Activated T-cell treated with anti-CD3 and anti-CD28 coated beads for 24 hours (primary cell): ENCODE results near the gene CRTC1.

Experiments
- DNase-seq: peaks from one replicate; pipeline ENCODE4 v3.0.0-alpha.2; 2020; ENCODE audit warnings: low read depth

Gene CRTC1, protein sequence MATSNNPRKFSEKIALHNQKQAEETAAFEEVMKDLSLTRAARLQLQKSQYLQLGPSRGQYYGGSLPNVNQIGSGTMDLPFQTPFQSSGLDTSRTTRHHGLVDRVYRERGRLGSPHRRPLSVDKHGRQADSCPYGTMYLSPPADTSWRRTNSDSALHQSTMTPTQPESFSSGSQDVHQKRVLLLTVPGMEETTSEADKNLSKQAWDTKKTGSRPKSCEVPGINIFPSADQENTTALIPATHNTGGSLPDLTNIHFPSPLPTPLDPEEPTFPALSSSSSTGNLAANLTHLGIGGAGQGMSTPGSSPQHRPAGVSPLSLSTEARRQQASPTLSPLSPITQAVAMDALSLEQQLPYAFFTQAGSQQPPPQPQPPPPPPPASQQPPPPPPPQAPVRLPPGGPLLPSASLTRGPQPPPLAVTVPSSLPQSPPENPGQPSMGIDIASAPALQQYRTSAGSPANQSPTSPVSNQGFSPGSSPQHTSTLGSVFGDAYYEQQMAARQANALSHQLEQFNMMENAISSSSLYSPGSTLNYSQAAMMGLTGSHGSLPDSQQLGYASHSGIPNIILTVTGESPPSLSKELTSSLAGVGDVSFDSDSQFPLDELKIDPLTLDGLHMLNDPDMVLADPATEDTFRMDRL

DNA sequence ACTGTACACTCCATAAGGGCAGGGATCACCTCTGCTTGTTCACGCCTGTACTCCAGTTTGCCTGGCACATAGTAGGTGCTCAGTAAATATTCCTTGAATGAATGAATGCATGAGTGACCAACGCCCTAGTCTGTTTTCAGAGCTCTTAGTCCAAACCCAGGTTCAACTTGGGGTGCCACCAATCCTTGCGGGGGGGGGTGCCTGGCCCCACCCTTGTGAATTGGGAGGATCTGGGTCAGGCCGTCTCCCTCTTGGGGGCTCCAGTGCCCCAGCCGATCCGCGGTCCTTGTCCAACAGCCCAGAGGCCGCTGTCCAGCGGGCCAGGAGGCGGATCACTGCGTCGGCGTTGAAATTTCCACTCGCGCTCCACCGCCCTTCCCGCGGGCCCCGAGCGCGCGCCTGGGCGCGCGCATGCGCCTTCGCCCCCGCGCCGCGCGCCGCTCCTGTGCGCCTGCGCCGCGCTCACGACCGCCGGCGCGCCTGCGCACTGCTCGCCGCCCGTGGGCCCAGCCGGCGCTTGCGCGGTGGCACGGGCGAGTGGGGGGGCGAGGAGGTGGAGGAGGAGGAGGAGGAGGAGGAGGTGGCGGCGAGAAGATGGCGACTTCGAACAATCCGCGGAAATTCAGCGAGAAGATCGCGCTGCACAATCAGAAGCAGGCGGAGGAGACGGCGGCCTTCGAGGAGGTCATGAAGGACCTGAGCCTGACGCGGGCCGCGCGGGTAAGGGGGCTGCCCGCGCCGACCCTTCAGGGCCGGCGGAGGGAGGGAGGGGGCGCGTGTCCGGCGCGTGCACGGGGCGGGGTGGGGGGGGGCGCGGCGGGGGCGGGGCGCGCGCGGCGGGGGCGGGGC lies at the start of gene CRTC1:
CRTC1 (plus strand) TSS at position 572 of the 849 bp plus-strand sequence; CDS start at position 595, 23 bp downstream.
- peak; percentile 90 for DNase-seq

DNA sequence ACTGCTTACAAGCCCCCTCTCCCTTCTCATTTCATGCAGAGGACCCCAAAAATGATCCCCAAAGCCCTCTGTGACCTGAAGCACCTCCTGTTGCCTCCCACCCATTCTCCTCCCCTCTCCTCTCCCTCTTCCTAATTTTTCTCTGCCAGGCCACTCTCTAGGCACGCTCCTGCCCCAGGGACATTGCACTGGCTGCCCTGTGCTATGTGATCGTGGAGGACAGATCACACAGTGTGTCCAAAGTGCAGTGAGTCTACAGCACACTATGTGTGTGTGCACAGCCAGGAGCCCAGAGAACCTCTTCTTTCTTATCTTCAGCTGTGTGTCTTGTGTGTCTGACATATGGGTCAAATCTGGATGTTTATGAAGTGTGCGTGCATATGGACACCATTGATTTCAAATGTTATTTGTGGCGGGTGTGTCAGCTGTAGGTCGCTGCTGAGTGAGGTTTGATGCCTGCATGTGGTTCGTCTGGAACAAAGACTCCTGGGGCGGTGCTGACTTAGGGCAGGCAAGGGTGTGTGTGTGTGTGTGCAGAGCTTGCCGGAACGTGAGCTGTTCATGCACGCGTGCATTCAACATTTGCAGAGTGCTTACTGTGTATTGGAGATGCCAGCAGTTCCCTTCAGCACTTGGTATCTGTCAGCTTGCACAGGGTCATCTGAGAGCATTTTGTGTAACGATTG lies 48.7 kb upstream of the CRTC1 start:
- DNase-seq = no peak

DNA sequence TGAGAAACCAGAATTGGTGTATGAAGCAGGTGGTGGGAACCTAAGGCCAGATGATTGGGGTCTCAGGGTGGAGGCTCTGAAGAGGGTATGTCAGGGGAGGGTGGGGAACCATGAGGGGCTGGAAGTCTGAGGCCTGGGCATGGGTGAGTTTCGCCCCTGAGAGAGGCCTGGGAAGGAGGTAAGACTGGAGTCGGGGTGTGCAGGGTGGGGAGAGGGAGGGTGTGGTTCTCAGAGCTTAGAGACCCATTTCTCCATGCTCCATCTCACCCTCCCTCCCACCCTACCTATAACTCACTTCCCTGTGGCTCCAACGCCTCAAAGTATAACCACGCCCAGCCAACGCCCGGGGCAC lies 47.7 kb upstream of the CRTC1 start:
- no peak for DNase-seq

DNA sequence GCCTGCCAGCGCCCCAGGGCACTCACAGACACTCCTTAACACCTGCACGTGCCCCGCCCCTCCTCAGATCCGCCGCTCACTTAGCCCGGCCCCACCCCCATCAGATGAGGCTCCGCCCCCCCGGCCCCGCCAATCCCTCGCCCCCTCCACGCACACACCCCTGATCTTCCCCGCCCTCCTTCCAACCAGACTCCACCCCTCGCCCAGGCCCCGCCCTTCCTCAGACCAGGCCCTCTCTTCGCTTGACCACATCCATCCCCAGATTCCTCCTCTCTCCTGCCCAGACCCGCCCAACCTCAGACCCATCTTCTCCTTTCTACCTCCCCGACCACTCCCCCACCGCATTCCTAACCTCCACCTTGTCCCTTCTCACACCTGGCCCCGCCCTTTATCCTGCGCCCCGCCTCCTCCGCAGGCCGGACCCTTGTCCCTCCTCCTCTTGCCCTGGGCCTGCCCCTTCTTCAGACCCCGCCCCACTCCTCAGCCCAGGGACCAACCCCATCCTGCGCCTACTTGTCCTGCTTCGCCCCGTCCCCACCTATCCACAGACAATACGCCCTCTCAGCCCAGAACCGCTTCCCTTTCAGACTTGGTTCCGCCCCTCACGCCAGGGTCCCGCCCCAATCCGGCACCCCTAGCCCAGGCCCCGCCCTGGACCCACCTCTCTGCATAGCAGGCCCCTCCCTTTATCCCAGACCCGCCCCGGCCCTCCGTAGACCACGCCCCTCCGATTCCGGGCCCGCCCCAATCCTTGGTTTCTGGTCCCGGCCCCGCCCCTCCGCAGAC lies 47.1 kb upstream of the CRTC1 start:
- peak; percentile 99 for DNase-seq

DNA sequence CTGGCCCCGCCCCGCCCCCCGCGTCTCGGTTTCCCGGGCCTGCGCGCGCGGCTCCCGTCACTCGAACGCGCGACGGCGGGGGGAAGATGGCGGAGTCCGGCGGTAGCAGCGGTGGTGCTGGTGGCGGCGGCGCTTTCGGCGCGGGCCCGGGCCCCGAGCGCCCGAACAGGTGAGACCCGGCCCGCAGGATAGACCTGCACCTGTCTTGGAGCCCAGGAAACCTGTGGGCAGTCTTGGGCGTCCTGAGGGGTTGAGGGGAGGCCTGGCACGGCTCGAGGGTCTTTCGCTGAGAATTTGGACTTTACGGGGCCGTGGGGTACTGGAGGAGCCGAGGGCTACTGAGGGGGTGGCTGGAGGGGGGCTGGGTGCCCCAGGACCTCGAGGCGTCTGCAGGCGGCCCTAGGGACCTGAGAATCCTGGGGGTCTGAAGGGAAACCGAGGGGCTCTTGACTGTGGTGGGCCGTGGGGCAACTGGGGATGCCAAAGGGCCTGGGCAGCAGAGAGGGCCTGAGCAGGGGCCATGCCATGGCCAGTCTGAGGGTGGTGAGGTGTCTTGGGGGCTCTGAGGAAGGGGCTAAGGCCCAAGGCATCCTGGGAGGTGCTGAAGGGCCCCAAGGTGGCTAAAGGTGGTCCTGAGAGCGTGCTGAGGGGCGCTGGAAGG lies 46.4 kb upstream of the CRTC1 start, which contains the start of gene KLHL26:
KLHL26 (plus strand) TSS at position 60 of the 661 bp plus-strand sequence; CDS start at position 87, 27 bp downstream.
- no peak for DNase-seq

DNA sequence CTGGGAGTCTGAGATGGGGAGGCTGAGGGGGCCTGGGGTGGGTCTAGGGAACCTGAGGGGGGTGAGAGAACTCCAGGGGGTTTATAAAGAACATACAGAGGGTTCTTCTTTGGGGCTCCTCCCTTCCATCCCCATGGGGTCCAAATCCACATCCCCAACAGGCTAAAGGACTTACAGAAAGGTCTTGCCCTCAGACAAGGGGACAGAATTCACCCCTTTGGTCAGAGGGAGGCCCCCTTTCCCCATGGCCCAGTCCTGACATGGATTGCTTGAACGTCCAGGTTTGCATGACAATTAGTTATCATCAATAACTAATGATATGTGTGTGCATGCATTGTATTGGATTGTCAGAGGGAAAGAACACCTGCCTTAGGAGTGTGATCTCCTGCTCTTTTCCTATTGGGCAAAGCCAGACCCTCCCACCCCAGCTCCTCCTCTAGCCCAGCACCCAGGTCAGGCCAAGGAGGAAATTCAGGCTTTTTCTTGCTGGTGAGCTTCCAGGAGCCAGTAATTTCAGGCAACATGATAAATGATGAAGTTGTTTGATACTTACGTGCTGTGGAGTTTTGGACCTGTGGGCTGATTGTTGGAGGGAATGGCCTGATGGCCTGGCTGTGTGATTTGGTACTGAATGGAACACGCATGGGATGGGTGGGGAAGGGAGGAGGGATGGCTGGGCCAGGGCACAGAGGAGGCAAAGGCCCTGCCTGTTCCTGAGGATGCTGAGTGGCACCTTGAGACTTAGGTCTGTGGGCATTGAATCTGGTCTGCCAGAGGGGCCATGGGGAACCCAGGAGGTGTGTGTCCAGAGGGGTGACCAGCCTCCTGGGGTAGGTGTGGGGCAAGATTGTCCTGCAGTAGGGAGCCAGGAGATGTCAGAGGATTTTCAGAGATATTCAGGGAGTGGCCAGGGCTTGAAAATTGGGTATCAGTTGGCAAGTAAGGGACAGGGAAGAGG lies 45.5 kb upstream of the CRTC1 start:
- no peak for DNase-seq

DNA sequence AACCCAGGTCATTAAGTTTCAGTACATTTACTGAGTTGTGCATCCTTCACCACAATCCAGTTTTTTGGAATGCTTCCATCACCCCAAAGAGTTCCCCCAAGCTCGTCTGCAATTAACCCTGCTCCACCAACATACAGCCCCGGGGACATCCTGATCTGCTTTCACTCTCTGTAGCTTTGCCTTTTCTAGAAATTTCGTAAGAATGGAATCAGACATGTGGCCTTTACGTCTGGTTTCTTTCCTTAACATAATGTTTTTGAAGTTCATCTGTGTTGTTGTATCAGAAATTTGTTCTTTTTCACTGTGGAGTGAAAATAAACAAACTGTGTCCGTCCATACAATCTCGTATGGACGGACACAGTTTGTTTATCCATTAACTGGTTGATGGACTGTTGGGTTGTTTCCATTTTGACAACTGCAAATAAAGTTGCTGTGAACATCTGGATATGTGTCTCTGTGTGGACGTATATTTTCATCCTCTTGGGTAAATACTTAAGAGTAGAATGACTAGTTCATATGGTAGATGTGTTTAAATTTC lies 43.7 kb upstream of the CRTC1 start:
- no peak for DNase-seq

DNA sequence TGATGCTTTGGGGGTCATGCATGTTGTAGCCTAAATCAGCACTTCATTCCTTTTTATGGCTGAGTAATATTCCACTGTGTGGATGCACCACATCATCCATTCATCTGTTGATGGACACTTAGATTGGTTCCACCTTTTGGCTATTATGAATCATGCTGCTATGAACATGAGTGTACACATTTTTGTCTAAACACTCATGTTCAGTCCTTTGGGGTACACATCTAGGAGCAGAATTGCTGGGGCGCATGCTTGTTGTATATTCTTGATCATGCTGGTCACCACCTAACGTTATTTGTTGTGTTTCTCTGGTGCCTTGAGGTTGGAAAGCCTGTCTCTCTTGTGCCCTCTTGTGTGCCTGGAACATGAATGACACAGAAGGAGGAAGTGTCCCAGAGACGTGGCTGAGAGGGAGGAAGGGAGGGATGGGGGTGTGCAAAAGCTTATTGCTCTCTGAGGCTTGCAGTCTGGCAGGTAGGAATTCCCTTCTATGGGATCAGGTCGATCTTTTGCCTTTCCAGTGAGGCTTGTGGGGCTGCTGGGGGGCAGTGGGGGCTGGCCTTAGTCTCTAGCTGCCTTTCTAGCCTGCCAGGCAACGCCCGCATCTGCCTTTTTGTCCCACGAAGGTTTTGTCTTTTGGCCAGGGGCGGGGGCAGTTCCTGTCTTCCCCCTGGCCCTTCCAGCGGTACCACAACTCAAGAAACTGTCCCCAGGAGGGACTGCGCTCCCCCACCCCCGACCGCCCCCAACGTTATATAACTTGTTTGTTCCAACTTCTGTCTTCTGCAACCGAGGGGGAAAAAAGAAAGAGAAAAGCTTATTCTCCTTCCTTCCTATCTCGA lies 39.1 kb upstream of the CRTC1 start:
- no peak for DNase-seq

DNA sequence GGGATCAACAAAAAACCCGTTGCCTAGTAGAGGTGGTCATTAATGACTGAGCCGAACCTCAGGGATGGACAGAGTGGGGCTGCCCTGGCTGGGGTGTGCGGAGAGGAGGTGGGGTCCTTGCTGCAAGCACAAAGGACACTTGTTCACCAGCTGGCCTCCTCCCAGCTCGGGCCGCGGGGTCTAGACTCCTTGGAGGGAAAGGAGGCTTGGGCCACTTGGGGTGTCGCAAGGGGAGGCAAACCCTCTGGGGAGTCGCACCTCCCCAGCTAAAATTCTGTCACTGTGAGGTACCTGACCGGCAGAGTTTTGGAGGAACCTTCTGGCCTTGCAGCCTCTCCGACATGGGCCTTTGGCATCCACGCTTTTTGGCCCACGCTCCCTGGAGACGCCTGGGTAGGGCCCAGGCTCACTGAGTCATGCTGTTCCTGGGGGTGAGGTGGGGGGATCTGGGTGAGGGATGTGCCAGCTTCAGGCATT lies 38.4 kb upstream of the CRTC1 start:
- DNase-seq = no peak

DNA sequence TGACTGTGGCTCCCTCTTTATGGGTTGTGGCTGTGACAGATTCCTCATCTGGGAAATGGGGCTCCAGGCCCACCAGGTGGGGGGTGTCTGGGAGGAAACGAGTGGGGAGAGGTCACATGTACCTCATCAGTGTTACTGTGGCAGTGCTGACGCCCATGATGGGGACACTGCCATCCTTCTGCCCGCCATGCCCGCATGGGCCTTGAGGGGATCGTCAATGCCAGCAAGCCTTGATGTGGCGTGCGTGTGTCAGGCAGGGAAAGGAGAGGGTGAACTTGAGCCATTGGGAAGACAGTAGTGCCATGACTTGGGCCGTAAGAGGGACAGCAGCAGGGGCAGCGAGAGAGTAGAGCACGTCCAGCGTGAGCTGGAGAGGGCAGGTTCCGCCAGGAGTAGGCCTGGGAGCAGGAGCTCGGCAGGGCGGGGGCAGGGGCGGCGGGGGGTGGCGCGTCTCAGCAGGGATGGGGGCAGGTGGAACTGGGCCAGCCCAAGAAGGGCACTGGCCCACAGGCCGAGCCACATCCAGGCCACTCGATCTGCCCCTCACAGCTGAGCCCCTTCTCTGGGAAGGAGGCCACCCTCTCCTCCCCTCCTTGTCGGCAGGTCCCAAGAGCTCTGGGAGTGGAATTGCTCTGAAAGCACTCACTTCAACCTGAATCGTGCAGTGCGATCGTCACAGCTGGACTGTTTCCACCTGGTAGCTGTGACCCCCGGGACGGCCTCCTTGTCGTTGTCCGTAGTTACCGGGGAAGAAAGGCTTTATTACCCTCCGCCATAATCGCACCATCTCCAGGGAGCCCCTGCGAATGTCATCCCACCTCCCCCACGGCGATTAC lies 36.7 kb upstream of the CRTC1 start:
- DNase-seq = no peak

DNA sequence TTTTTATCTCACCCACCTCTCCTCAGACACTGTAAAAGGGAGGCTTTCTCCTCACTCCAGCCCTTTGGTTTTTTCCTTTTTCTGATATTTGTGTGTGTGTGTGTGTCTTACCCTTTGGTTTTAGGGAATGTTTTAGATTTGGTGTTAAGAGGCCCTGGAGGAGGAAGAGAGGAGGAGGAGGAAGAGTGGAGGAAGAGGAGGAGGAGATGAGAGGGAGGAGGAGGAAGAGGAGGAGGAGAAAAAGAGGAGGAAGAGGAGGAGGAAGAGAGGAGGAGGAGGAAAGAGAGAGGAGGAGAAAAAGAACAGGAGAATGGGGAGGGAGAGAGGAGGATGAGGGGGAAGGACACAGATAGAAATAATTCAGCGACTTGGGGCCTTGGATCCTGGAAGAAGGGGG lies 36.1 kb upstream of the CRTC1 start:
- no peak for DNase-seq

DNA sequence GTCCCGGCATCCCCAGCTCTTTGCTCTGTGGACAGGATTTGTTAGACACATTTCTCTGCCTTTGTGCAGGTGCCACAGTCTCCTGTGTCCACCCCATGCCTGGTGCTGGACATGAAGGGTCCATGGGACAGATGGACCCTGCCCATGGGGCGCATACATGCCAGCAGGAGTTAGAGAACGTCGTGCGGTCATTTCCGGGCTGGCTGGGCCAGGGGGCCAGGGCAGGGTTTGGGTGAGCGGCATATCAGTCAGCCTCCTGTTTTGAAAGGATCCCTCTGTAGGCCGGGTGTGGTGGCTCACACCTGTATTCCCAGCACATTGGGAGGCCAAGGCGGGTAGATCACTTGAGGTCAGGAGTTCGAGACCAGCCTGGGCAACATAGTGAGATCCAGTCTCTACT lies 35.7 kb upstream of the CRTC1 start:
- no peak for DNase-seq

DNA sequence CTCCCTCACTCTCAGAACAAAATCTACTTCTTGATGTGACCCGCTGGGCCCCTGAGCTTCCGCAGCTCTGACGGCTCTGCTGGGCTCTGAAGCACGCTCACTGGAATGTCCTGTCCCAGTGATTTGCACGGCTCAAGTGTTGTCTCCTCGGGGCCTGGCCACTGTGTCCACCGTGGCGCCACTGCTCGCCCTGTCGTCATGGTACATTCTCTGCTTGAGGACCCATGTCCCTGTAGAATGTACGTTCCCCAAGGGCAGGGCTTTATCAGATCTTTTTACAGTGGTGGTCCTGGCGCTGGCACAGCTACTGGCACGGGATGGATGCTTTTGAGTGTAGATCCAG lies 34.5 kb upstream of the CRTC1 start:
- DNase-seq = no peak

DNA sequence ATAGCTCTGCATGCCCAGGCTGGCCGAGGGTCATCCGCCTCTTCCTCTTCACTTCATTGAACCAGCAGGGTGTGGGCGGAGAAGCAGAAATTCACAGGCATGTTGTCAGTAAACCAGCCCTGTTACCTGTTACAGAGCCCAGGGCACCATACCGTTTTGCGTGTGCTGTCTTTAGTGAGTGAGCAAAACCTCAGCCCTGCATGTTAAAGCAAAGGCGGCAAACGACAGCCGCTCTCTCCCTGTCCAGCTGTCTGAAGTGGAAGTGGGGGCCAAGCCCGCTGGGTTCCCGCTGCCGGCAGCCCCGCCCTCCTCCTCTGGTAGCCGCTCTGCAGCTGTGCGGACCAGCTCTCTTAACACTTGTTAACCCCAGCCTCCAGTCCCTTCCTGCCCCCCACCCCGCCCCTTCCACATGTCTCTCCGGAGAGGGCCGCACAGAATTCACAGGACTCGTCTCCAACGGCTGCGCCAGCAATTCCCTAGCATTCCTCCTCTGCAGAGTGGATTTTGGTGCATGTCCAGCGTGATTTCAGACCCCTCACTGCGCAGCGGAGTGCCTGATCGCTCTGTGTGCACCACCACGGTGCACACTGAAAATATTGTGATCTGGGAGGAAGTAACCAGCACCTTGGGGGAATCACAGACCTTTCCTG lies 34.0 kb upstream of the CRTC1 start:
- no peak for DNase-seq

DNA sequence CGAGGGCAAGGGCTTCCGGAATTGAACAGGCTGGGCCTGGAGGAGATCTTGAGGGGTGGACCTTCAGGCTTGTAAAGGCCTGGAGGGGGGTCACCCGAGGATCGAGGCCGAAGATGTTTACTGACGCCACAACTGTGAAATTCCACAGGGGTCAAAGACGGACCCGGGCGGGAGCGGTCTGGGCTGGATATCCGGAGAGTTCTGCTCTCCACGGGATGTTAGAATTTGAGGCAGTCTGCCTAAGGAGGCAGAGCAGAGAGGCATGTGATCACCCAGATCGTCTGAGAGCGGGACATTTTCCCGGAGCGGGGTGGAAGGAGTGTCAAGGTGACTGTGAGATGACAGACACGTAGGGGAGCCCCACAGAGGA lies 33.5 kb upstream of the CRTC1 start:
- DNase-seq = no peak

DNA sequence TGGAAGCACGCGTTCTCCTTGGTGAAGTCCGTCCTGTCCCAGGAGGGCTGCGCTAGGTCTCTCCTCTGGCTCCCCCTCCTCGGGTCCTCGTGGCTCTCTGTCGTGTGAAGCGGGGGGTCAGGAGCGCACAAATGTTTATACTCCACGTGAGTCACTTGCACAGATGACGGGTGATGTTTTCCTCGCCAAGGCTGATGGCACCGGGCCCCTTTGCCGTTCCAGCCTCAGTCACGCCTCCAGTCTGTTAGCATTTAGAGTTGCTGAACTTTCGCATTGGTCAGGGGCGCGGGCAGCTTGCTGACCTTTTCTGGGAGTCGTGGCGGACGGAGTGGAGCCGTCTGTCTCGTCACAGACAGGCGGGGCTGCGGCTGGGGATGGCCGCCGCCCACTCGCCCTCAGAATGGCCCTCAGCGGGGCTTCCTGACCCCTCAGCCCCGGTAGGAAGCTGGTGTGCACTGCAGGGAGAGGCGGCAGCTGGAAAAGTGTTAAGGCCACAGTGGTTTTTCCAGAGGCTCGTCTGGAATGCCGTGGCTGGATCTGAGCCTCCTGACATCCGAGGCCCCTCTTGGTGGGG lies 32.9 kb upstream of the CRTC1 start:
- DNase-seq = no peak

DNA sequence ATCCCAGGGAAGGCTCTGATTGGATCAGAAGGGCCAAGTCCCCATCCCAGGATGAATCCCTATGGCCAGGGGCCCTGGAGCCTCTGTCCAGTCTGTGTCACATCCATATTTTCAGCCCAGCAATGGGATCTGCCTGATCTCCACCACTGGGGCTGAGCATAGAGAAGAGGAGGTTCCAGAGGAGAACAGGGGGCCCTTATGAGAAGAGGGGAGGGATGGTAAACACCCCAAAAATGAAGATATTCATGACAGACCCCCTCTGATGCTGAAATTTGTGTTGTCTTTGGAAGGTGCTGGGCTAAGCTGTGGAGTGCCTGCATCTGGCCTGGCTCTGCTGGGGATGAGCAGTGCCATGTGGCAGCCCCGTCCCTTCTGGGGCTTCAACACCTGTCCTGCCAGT lies 32.2 kb upstream of the CRTC1 start:
- DNase-seq = no peak
